ENCODE results near the gene AKR1C8.
"Not testable (repeated sequence)": the region's sequence is repeated elsewhere in the genome, so short reads cannot be mapped to it uniquely, and the experiment has no call there.

AKR1C8 gene

GRCh38 chr10:5195727-5196374 is 10.9 kb upstream of the AKR1C8 start:
- no peak overlapping the region for H3K27ac Mint-ChIP-seq
- H3K4me1 Mint-ChIP-seq (ENCODE audit: low read depth), result no peaks in the 10 kb centered on the region
- no peaks in the 10 kb centered on the region for H3K27me3 Mint-ChIP-seq
- H3K36me3 Mint-ChIP-seq (ENCODE audit: low read depth), result no peaks in the 10 kb centered on the region
- peaks cover 8% of the 10 kb centered on the region for H3K9me3 Mint-ChIP-seq
- no peak overlapping the region for H3K4me3 Mint-ChIP-seq
- intact Hi-C loops (cut with micrococcal nuclease), result no loop called here

GRCh38 chr10:5194431-5194830 is 9.5 kb upstream of the AKR1C8 start:
- Mint-ChIP-seq H3K27me3 (no peaks in the 10 kb centered on the region), H3K4me3 (no peak overlapping the region), H3K36me3 (ENCODE audit: low read depth) (no peaks in the 10 kb centered on the region), H3K27ac (no peak overlapping the region), H3K4me1 (ENCODE audit: low read depth) (no peaks in the 10 kb centered on the region), H3K9me3 (peaks cover 2% of the 10 kb centered on the region)
- intact Hi-C loops (cut with micrococcal nuclease), result no loop called here

GRCh38 chr10:5188358-5188757 is 3.4 kb upstream of the AKR1C8 start:
- intact Hi-C loops (cut with micrococcal nuclease), result no loop called here
- no peaks in the 10 kb centered on the region for H3K4me1 Mint-ChIP-seq (ENCODE audit: low read depth)
- H3K4me3 Mint-ChIP-seq, result no peak overlapping the region
- no peak overlapping the region for H3K27ac Mint-ChIP-seq
- H3K27me3 Mint-ChIP-seq, result no peaks in the 10 kb centered on the region
- no peaks in the 10 kb centered on the region for H3K9me3 Mint-ChIP-seq
- H3K36me3 Mint-ChIP-seq (ENCODE audit: low read depth), result no peaks in the 10 kb centered on the region

GRCh38 chr10:5187867-5188266 is 2.9 kb upstream of the AKR1C8 start:
- H3K36me3 Mint-ChIP-seq (ENCODE audit: low read depth), result no peaks in the 10 kb centered on the region
- no peak overlapping the region for H3K27ac Mint-ChIP-seq
- H3K9me3 Mint-ChIP-seq, result no peaks in the 10 kb centered on the region
- intact Hi-C loops (cut with micrococcal nuclease), result no loop called here
- H3K27me3 Mint-ChIP-seq, result no peaks in the 10 kb centered on the region
- no peaks in the 10 kb centered on the region for H3K4me1 Mint-ChIP-seq (ENCODE audit: low read depth)
- H3K4me3 Mint-ChIP-seq, result no peak overlapping the region

DNA sequence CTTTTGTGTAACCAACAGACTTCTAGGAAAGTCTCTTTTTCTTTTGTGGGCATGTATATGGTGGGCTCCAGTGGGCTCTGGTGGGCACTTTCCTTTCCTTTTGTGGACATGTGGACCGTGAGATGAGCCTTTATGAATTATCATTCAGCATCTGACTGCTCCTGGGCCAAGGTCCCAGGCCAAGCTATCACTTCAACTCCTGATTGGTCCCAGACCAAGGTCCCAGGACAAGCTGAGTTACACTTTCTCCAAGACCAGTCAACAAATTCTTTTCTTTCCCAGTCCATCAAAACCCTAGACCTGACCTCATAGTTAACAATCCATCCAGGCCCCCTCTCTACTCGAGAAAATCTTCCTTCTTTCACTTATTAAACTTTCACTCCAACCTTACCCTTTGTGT is 1.0 kb downstream of the AKR1C8 start:
- Mint-ChIP-seq H3K9me3 (peaks cover 15% of the 10 kb centered on the region), H3K4me1 (ENCODE audit: low read depth) (no peaks in the 10 kb centered on the region), H3K27ac (no peak overlapping the region), H3K4me3 (no peak overlapping the region), H3K36me3 (ENCODE audit: low read depth) (no peaks in the 10 kb centered on the region), H3K27me3 (no peaks in the 10 kb centered on the region)
- intact Hi-C loops (cut with micrococcal nuclease), result no loop called here

- H3K4me3 Mint-ChIP-seq; H3K27ac Mint-ChIP-seq; intact Hi-C loops (cut with micrococcal nuclease); H3K4me1 Mint-ChIP-seq (ENCODE audit: low read depth); H3K36me3 Mint-ChIP-seq (ENCODE audit: low read depth); H3K27me3 Mint-ChIP-seq: not testable (repeated sequence)
- H3K9me3 Mint-ChIP-seq, result peaks cover 15% of the 10 kb centered on the region
Measured at GRCh38 chr10:5180503-5180902, 4.4 kb downstream of the AKR1C8 start.

DNA sequence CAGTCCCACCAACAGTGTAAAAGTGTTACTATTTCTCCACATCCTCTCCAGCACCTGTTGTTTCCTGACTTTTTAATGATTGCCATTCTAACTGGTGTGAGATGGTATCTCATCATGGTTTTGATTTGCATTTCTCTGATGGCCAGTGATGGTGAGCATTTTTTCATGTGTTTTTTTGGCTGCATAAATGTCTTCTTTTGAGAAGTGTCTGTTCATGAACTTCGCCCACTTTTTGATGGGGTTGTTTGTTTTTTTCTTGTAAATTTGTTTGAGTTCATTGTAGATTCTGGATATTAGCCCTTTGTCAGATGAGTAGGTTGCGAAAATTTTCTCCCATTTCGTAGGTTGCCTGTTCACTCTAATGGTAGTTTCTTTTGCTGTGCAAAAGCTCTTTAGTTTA is 9.4 kb downstream of the AKR1C8 start:
- H3K9me3 Mint-ChIP-seq, result peaks cover 15% of the 10 kb centered on the region
- H3K36me3 Mint-ChIP-seq (ENCODE audit: low read depth); H3K27me3 Mint-ChIP-seq; H3K4me3 Mint-ChIP-seq; H3K27ac Mint-ChIP-seq; H3K4me1 Mint-ChIP-seq (ENCODE audit: low read depth); intact Hi-C loops (cut with micrococcal nuclease): not testable (repeated sequence)

DNA sequence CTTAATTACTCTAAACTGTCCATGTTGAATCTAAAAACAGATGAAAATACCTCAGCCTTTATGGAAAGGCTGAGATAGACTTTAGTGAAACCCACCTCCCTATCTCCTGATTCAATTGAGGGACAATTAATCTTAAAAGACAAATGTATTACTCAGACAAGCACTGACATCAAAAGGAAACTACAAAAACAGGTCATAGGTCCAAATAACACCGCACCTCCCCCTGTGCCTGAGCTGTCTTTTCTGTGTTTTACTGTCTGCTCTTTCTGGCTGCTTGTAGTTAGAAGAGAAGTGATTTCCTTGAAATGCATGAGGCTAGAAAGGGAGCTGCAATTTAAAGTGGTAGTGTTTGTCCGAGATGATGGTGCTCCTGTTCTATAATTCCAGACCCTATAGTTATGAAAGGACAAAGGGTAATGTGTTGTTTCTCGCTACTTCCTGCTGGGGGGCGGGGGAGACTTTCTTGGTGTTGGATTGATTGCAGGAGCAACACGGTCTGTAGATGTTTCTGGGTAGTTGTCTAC is 16.0 kb downstream of the AKR1C8 start:
- Mint-ChIP-seq H3K4me3 (no peak overlapping the region), H3K4me1 (ENCODE audit: low read depth) (no peaks in the 10 kb centered on the region)
- intact Hi-C loops (cut with micrococcal nuclease), result no loop called here

GRCh38 chr10:5165738-5166137 is 19.2 kb downstream of the AKR1C8 start:
- H3K4me3 Mint-ChIP-seq, result no peak overlapping the region
- intact Hi-C loops (cut with micrococcal nuclease), result no loop called here
- H3K9me3 Mint-ChIP-seq, result peaks cover 81% of the 10 kb centered on the region
- no peaks in the 10 kb centered on the region for H3K36me3 Mint-ChIP-seq (ENCODE audit: low read depth)
- H3K27me3 Mint-ChIP-seq, result no peaks in the 10 kb centered on the region
- H3K27ac Mint-ChIP-seq, result no peak overlapping the region
- no peaks in the 10 kb centered on the region for H3K4me1 Mint-ChIP-seq (ENCODE audit: low read depth)

More for the DNA sequence above, 16.0 kb downstream of the AKR1C8 start:
- Mint-ChIP-seq H3K9me3 (peaks cover 50% of the 10 kb centered on the region), H3K27ac (no peak overlapping the region), H3K36me3 (ENCODE audit: low read depth) (no peaks in the 10 kb centered on the region), H3K27me3 (no peaks in the 10 kb centered on the region)

- Mint-ChIP-seq H3K4me3 (no peak overlapping the region), H3K36me3 (ENCODE audit: low read depth) (no peaks in the 10 kb centered on the region), H3K27me3 (no peaks in the 10 kb centered on the region), H3K4me1 (ENCODE audit: low read depth) (peaks cover 7% of the 10 kb centered on the region), H3K9me3 (peaks cover 92% of the 10 kb centered on the region), H3K27ac (no peak overlapping the region)
- intact Hi-C loops (cut with micrococcal nuclease), result no loop called here
Measured at GRCh38 chr10:5163487-5163886, 21.5 kb downstream of the AKR1C8 start.

DNA sequence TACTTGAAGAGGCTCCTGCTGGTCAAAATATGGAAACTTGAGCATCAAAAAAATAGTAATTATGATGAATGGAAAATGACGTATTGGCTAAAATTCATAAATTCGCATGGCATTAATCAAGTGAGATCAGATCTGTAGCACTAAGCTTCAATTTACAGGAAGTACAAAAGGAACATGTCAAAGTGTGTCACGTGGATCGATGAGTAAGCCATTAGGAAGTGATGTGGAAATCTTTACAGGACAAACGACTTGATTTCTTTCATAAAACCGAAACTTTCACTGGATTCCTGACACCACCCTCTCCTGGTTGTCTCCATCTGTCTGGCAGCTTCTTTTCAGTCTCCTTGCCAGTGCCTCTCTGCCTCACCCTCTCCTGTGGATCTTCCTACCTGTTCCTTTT is 25.8 kb downstream of the AKR1C8 start:
- H3K4me3 Mint-ChIP-seq, result no peak overlapping the region
- no peaks in the 10 kb centered on the region for H3K27me3 Mint-ChIP-seq
- peaks cover 7% of the 10 kb centered on the region for H3K4me1 Mint-ChIP-seq (ENCODE audit: low read depth)
- intact Hi-C loops (cut with micrococcal nuclease), result no loop called here
- peaks cover 66% of the 10 kb centered on the region for H3K9me3 Mint-ChIP-seq
- no peak overlapping the region for H3K27ac Mint-ChIP-seq
- H3K36me3 Mint-ChIP-seq (ENCODE audit: low read depth), result no peaks in the 10 kb centered on the region

- Mint-ChIP-seq H3K36me3 (ENCODE audit: low read depth) (no peaks in the 10 kb centered on the region), H3K27ac (no peak overlapping the region), H3K4me1 (ENCODE audit: low read depth) (peaks cover 7% of the 10 kb centered on the region), H3K27me3 (no peaks in the 10 kb centered on the region), H3K4me3 (no peak overlapping the region), H3K9me3 (peaks cover 58% of the 10 kb centered on the region)
- intact Hi-C loops (cut with micrococcal nuclease), result no loop called here
Measured at GRCh38 chr10:5157501-5157900, 27.4 kb downstream of the AKR1C8 start.

DNA sequence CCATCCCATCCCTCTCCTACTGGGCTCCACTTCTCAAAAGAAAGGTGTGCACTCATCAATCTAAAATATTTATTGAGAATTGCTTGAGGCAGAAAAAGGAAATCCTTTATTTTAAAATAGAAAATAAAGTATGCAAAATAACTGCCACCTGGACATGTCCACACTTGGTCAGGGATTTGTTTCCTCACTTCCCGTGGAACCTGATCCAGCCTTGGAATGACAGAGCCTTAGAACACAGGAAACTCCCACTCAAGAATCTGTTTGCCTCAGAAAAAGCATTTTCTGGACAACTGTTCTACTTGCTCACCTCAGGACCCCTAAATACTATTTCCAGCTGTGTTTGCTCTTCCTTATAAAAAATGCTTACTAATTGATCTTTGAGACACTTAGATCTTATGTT is 29.0 kb downstream of the AKR1C8 start:
- Mint-ChIP-seq H3K9me3 (peaks cover 47% of the 10 kb centered on the region), H3K27me3 (no peaks in the 10 kb centered on the region), H3K4me1 (ENCODE audit: low read depth) (peaks cover 7% of the 10 kb centered on the region), H3K27ac (no peak overlapping the region), H3K4me3 (no peak overlapping the region), H3K36me3 (ENCODE audit: low read depth) (no peaks in the 10 kb centered on the region)
- intact Hi-C loops (cut with micrococcal nuclease), result no loop called here

DNA sequence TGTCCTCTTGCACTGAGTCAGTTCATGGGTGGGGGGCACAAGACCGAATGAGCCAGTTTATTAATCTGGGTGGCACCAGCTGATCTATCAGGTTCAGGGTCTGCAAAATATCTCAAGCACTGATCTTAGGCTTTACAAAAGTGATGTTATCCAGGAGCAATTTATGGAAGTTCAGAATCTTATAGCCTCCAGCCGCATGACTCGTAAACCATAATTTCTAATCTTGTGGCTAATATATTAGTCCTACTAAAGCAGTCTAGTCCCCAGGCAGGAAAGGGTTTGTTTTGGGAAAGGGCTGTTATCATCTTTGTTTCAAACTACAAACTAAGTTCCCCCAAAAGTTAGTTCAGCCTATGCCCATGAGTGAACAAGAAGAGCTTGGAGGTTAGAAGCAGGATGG is 33.9 kb downstream of the AKR1C8 start:
- no peak overlapping the region for H3K4me3 Mint-ChIP-seq
- intact Hi-C loops (cut with micrococcal nuclease), result no loop called here
- H3K27me3 Mint-ChIP-seq, result no peaks in the 10 kb centered on the region
- H3K4me1 Mint-ChIP-seq (ENCODE audit: low read depth), result no peaks in the 10 kb centered on the region
- H3K36me3 Mint-ChIP-seq (ENCODE audit: low read depth), result no peaks in the 10 kb centered on the region
- H3K27ac Mint-ChIP-seq, result no peak overlapping the region
- peaks cover 31% of the 10 kb centered on the region for H3K9me3 Mint-ChIP-seq

DNA sequence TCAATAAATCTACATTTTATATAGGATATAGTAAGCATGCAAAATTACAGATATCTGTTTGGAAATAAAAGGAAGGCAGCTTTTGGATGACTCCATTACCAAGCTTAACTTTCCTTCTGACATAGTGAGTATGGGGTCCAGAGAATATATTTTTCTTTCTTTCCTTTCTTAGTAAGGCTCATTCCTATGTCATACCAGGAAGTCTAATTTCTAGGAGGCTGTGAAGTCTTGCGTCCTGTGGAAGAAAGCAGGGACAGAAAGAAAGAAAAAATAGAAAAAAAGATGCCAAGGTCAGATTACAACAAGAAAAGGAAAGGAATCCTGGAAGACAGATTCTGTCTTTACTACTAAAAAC is 36.3 kb downstream of the AKR1C8 start:
- H3K27ac Mint-ChIP-seq, result no peak overlapping the region
- no peaks in the 10 kb centered on the region for H3K27me3 Mint-ChIP-seq
- no peak overlapping the region for H3K4me3 Mint-ChIP-seq
- no peaks in the 10 kb centered on the region for H3K4me1 Mint-ChIP-seq (ENCODE audit: low read depth)
- intact Hi-C loops (cut with micrococcal nuclease), result no loop called here
- H3K36me3 Mint-ChIP-seq (ENCODE audit: low read depth), result no peaks in the 10 kb centered on the region
- H3K9me3 Mint-ChIP-seq, result peaks cover 29% of the 10 kb centered on the region
